ENCODE data around the gene PPAT.

PPAT gene

GRCh38 chr4:56356650-56357049 is 78.8 kb downstream of the PPAT start:
- no peak overlapping the region for H3K27ac ChIP-seq
- TF ChIP-seq CTCF (conservative IDR thresholded peaks at IDR 0.05) (no peak), ZFX (IDR thresholded peaks at IDR 0.05) (no peak)

GRCh38 chr4:56348576-56348975 is 86.8 kb downstream of the PPAT start:
- H3K27ac ChIP-seq, result no peak overlapping the region
- TF ChIP-seq CTCF (conservative IDR thresholded peaks at IDR 0.05) (no peak), ZFX (IDR thresholded peaks at IDR 0.05) (no peak)

GRCh38 chr4:56345458-56345857 is 90.0 kb downstream of the PPAT start:
- no peak overlapping the region for H3K27ac ChIP-seq
- no peak for TF ChIP-seq CTCF (conservative IDR thresholded peaks at IDR 0.05)
- TF ChIP-seq ZFX (IDR thresholded peaks at IDR 0.05), result no peak

Measured in C4-2B (cell line).